HG02973 (cell line): ENCODE data around the gene NCAM1.
"Not testable (repeated sequence)": the region's sequence is repeated elsewhere in the genome, so short reads cannot be mapped to it uniquely, and the experiment has no call there.

Source experiments
- ATAC-seq: cut with Tn5 transposase; IDR thresholded peaks from one replicate; pipeline ENCODE4 v1.9.1; 2021; ENCODE audit warnings: moderate library complexity; ENCODE audit not compliant: unreplicated experiment

NCAM1 gene

GRCh38 chr11:113293936-113294335 is 332.7 kb downstream of the NCAM1 start:
- no peak for ATAC-seq

GRCh38 chr11:113295993-113296392 is 334.8 kb downstream of the NCAM1 start:
- no peak for ATAC-seq

- ATAC-seq, result no peak
These were observed 335.4 kb downstream of the NCAM1 start for GRCh38 chr11:113296447-113297205.

- not testable (repeated sequence) for ATAC-seq
These were observed 337.3 kb downstream of the NCAM1 start for GRCh38 chr11:113298496-113298895.

GRCh38 chr11:113304916-113305315 is 343.7 kb downstream of the NCAM1 start:
- ATAC-seq, result no peak

GRCh38 chr11:113305440-113306336 is 344.5 kb downstream of the NCAM1 start:
- no peak for ATAC-seq

GRCh38 chr11:113308601-113309000 is 347.4 kb downstream of the NCAM1 start:
- no peak for ATAC-seq

- ATAC-seq, result no peak
These were observed 350.3 kb downstream of the NCAM1 start for GRCh38 chr11:113311536-113311935.

GRCh38 chr11:113313601-113314000 is 352.4 kb downstream of the NCAM1 start:
- ATAC-seq, result no peak

- no peak for ATAC-seq
These were observed 352.8 kb downstream of the NCAM1 start for GRCh38 chr11:113314065-113314388.

- ATAC-seq, result peak; percentile 99
These were observed 353.4 kb downstream of the NCAM1 start, which contains the start of gene TTC12 for GRCh38 chr11:113314389-113315301. Gene TTC12 (plus strand): TSS chr11:113314583. CDS start chr11:113316258, 1,675 bp downstream.

- no peak for ATAC-seq
These were observed 354.6 kb downstream of the NCAM1 start for GRCh38 chr11:113315811-113316210.

- no peak for ATAC-seq
These were observed 355.0 kb downstream of the NCAM1 start for GRCh38 chr11:113316256-113316655.

- no peak for ATAC-seq
These were observed 356.1 kb downstream of the NCAM1 start for GRCh38 chr11:113317339-113317738.

- ATAC-seq, result no peak
These were observed 357.9 kb downstream of the NCAM1 start for GRCh38 chr11:113319085-113319484.

- ATAC-seq, result no peak
These were observed 360.9 kb downstream of the NCAM1 start for GRCh38 chr11:113322158-113322557.

GRCh38 chr11:113324250-113324649 is 363.0 kb downstream of the NCAM1 start:
- ATAC-seq, result no peak
